Activated B cell treated with CpG ODN at 0.5 μM for 24 hours (primary cell): ENCODE measurements around the gene MRPL34. TPM values are rescaled to one million over a fixed set of nuclear protein-coding genes. Genes with fewer than 3 reads are reported as not detected.
A peak's percentile ranks its signal among the peaks of the same experiment; 100 is the strongest.

Source experiments
- ATAC-seq: fragments of 200-7000 bp; cut with Tn5 transposase; one replicate; pipeline ENCODE4 v1.10.0; 2021; ENCODE audit warnings: low read depth, mild to moderate bottlenecking, moderate library complexity
- CTCF ChIA-PET: fragments of 350-600 bp; sonication (Branson Sonifier 250); formaldehyde crosslinking; loops from one replicate; lab custom pipeline; 2021; ENCODE audit warnings: antibody characterized with exemption; lab: Charles Lee
- POLR2A ChIA-PET: fragments of 350-600 bp; sonication (Branson Sonifier 250); formaldehyde crosslinking; loops from one replicate; lab custom pipeline; 2021; ENCODE audit warnings: antibody characterized with exemption; lab: Charles Lee
- DNase-seq: peaks from one replicate; pipeline ENCODE4 v3.0.0; 2022
- H3K27ac Mint-ChIP-seq: one replicate; pipeline ENCODE4 v1.8.0; 2020; ENCODE audit warnings: mixed read lengths
- H3K27me3 Mint-ChIP-seq: one replicate; pipeline ENCODE4 v1.8.0; 2021; ENCODE audit warnings: mixed read lengths
- H3K36me3 Mint-ChIP-seq: one replicate; pipeline ENCODE4 v1.8.0; 2021; ENCODE audit warnings: low read depth, mixed read lengths
- H3K4me1 Mint-ChIP-seq: one replicate; pipeline ENCODE4 v1.8.0; 2021; ENCODE audit warnings: mixed read lengths
- H3K4me3 Mint-ChIP-seq: one replicate; pipeline ENCODE4 v1.8.0; 2020; ENCODE audit warnings: mild to moderate bottlenecking, mixed read lengths
- H3K9me3 Mint-ChIP-seq: one replicate; pipeline ENCODE4 v1.8.0; 2020; ENCODE audit warnings: mixed read lengths
- CTCF ChIP-seq: fragments of 200-600 bp; IDR thresholded peaks from one replicate; pipeline ENCODE4 v1.8.0; 2022; ENCODE audit warnings: antibody characterized with exemption, mild to moderate bottlenecking
- intact Hi-C: fragments of 100-400 bp; cut with micrococcal nuclease; formaldehyde crosslinking; loops from one replicate; pipeline ENCODE4 v1.15.1; 2024
- total RNA-seq: library from RNA; stranded (reverse); gene quantifications from 2 replicates; pipeline ENCODE4 v1.2.3, GENCODE V29; 2022

Gene MRPL34
- total RNA-seq, 1 donor from 2014 or later, result 38.2 TPM

- H3K27me3 Mint-ChIP-seq, result no peaks in the 10 kb centered on the region
- CTCF ChIA-PET, result interaction anchor here (1.0 kb wide), 1 partner anchor 48 kb away, joined by 3 read pairs; no protein-coding TSS in a partner anchor
- POLR2A ChIA-PET, result interaction anchor here (0.6 kb wide), 2 partner anchors 11 to 32 kb away, joined by 3 read pairs; no protein-coding TSS in a partner anchor
- no peak for TF ChIP-seq CTCF
- ATAC-seq (no peak), DNase-seq (no peak)
- H3K4me3 Mint-ChIP-seq, result peak overlapping the region; percentile 90
- H3K27ac Mint-ChIP-seq, result peak overlapping the region; percentile 89
- peaks cover 24% of the 10 kb centered on the region for H3K36me3 Mint-ChIP-seq
- H3K4me1 Mint-ChIP-seq, result peaks cover 35% of the 10 kb centered on the region
- intact Hi-C loops, result loop anchor here (10.0 kb wide), 1 partner anchor 416 kb away; the partner anchor contains the start of gene FCHO1
- no peaks in the 10 kb centered on the region for H3K9me3 Mint-ChIP-seq
Measured at GRCh38 chr19:17338433-17339078, 32.9 kb downstream of the MRPL34 start.

GRCh38 chr19:17339088-17339741 lies 33.5 kb downstream of the MRPL34 start:
- H3K9me3 Mint-ChIP-seq, result no peaks in the 10 kb centered on the region
- DNase-seq, result no peak
- peak overlapping the region; percentile 90 for H3K4me3 Mint-ChIP-seq
- H3K27me3 Mint-ChIP-seq, result no peaks in the 10 kb centered on the region
- TF ChIP-seq CTCF, result no peak
- intact Hi-C loops, result loop anchor here (10.0 kb wide), 1 partner anchor 416 kb away; the partner anchor contains the start of gene FCHO1
- peaks cover 30% of the 10 kb centered on the region for H3K4me1 Mint-ChIP-seq
- ChIA-PET CTCF (interaction anchor here (1.0 kb wide), 1 partner anchor 47 kb away, joined by 3 read pairs; no protein-coding TSS in a partner anchor), POLR2A (interaction anchor here (0.6 kb wide), 2 partner anchors 12 to 33 kb away, joined by 3 read pairs; no protein-coding TSS in a partner anchor)
- no peak overlapping the region for H3K27ac Mint-ChIP-seq
- no peak for ATAC-seq
- H3K36me3 Mint-ChIP-seq, result peaks cover 24% of the 10 kb centered on the region

GRCh38 chr19:17340302-17340870 lies 34.7 kb downstream of the MRPL34 start:
- POLR2A ChIA-PET, result no interaction called here
- H3K36me3 Mint-ChIP-seq, result peaks cover 24% of the 10 kb centered on the region
- intact Hi-C loops, result no loop called here
- no peak overlapping the region for H3K27ac Mint-ChIP-seq
- no peak for ATAC-seq
- CTCF ChIA-PET, result no interaction called here
- H3K27me3 Mint-ChIP-seq, result no peaks in the 10 kb centered on the region
- peaks cover 22% of the 10 kb centered on the region for H3K4me1 Mint-ChIP-seq
- H3K9me3 Mint-ChIP-seq, result no peaks in the 10 kb centered on the region
- no peak for DNase-seq
- no peak for TF ChIP-seq CTCF
- no peak overlapping the region for H3K4me3 Mint-ChIP-seq

GRCh38 chr19:17340871-17341357 lies 35.2 kb downstream of the MRPL34 start:
- ChIA-PET POLR2A (no interaction called here), CTCF (no interaction called here)
- no peak for TF ChIP-seq CTCF
- H3K4me1 Mint-ChIP-seq, result peaks cover 21% of the 10 kb centered on the region
- intact Hi-C loops, result no loop called here
- H3K9me3 Mint-ChIP-seq, result no peaks in the 10 kb centered on the region
- peaks cover 24% of the 10 kb centered on the region for H3K36me3 Mint-ChIP-seq
- H3K4me3 Mint-ChIP-seq, result no peak overlapping the region
- DNase-seq, result no peak
- no peaks in the 10 kb centered on the region for H3K27me3 Mint-ChIP-seq
- H3K27ac Mint-ChIP-seq, result no peak overlapping the region
- ATAC-seq, result no peak

GRCh38 chr19:17341386-17341785 lies 35.7 kb downstream of the MRPL34 start:
- intact Hi-C loops, result no loop called here
- no peaks in the 10 kb centered on the region for H3K9me3 Mint-ChIP-seq
- peaks cover 24% of the 10 kb centered on the region for H3K4me1 Mint-ChIP-seq
- H3K27ac Mint-ChIP-seq, result no peak overlapping the region
- H3K4me3 Mint-ChIP-seq, result no peak overlapping the region
- H3K27me3 Mint-ChIP-seq, result peaks cover 1% of the 10 kb centered on the region
- peaks cover 24% of the 10 kb centered on the region for H3K36me3 Mint-ChIP-seq
- no peak for TF ChIP-seq CTCF
- ChIA-PET POLR2A (no interaction called here), CTCF (no interaction called here)
- DNase-seq (no peak), ATAC-seq (no peak)
